Embryonic facial prominence (tissue), 1 donor: ENCODE data around the gene SLC7A4.
"Not testable (repeated sequence)": the region's sequence is repeated elsewhere in the genome, so short reads cannot be mapped to it uniquely, and the experiment has no call there.

ENCODE experiments used
- DNase-seq: peaks from one replicate; pipeline ENCODE4 v3.0.0-alpha.2; 2016; ENCODE audit errors: extremely low spot score

The SLC7A4 gene, protein sequence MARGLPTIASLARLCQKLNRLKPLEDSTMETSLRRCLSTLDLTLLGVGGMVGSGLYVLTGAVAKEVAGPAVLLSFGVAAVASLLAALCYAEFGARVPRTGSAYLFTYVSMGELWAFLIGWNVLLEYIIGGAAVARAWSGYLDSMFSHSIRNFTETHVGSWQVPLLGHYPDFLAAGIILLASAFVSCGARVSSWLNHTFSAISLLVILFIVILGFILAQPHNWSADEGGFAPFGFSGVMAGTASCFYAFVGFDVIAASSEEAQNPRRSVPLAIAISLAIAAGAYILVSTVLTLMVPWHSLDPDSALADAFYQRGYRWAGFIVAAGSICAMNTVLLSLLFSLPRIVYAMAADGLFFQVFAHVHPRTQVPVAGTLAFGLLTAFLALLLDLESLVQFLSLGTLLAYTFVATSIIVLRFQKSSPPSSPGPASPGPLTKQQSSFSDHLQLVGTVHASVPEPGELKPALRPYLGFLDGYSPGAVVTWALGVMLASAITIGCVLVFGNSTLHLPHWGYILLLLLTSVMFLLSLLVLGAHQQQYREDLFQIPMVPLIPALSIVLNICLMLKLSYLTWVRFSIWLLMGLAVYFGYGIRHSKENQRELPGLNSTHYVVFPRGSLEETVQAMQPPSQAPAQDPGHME

DNA sequence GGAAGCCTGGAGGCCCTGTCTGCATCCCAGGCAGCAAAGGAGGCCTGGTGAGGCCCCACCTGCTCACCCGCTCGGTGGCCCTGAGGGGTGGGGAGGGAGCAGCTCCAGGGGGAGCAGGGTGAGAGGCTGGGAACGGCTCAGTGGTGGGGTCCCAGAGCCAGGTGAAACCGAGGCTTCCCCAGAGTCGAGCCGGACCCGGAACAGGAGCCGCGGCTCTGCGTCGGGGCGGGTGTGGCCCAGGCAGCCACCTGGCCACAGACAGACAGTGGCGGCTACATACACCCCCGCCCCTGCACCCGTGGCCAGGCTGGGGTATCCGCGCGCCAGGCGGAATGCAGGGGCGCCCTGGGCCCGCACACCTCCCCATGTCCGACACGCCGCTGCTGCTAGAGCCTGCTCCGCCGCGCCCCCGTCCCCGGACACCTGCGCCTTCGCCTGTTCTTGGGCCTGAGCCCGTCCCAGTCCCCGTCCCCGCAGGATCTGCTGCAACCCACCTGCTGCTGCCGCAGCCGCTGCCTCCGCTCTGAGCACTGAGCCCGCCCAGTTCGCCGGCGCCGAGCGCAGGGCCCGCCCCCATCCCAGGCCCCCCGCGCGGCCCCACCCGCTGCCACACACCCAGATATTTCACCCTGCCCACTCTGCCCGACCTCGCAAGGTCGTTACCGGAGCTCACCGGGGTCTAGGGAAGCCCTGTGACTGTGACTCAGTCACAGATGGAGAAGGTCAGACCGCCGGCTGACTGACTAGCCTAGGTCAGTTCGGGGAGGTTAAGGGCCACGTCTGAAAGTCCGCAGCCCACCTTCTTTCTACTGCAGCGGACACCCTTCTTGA, at the start of gene SLC7A4:
SLC7A4 (minus strand) TSS at position 525 of the 831 bp plus-strand sequence. CDS start 749 bp downstream, outside the sequence.
- no peak for DNase-seq

DNA sequence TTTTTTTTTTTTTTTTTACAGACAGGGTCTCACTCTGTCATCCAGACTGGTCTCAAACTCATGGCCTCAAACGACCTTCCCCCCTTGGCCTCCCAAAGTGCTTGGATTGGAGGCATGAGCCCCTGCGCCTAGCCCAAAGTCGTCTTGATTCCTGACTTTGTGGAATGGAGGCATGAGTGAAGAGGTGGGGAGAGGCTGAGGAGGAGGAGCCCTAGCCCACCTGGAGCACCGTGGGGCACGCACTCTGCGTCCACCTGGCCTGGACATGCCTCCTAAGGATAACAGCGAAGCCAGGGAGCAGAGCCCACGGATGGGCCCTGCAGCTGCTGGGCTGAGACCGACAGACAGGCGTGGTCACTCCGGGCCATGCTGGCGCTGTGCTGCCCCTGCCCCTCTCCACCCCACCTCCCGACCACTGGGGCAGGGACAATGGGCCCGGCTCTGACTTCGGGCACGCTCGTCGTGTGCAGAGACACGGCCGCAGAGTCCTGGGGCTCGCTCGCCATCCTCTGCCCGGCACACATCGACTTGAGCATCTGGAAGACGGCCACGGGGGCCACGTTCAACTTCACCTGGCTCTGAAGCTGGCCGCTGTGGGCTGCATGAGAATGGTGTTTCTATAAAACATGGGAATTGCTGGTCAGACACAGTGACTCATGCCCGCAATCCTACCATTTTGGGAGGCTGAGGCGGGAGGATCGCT, 48.2 kb upstream of the SLC7A4 start:
- DNase-seq = no peak

- no peak for DNase-seq
These were observed 47.1 kb upstream of the SLC7A4 start for GRCh38 chr22:21079493-21079892.

- DNase-seq = no peak
These were observed 46.6 kb upstream of the SLC7A4 start for GRCh38 chr22:21078916-21079315.

DNA sequence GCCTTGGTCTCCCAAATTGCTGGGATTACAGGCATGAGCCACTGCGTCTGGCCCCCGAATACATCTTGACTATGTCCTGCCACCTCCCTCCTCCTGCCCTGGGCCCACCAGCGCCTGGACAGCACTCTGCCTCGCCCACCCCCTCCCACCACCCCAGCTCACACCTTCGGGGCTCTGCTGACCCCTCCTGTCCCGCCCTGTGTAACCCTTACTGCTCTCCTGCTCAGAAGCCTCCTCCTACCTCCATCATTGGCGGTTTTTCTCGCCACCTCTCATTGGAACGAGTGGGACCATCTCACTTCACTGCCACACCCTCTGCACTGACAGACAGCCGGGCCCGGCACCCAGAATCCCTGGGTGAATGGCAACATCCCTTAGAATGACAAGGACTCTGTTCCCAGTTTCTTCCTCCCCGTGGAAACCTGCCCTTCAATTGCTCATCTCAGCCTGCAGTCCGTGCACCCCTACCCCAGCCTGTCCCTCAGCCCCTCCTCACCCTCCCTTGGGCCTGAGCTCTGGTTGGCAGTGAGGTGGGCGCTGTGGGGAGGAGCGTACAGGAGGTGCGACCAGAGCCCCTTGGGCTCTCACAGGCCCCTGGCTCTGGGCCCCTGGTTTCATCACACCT, 45.6 kb upstream of the SLC7A4 start:
- no peak for DNase-seq

- no peak for DNase-seq
These were observed 44.7 kb upstream of the SLC7A4 start for GRCh38 chr22:21076912-21077625.

DNA sequence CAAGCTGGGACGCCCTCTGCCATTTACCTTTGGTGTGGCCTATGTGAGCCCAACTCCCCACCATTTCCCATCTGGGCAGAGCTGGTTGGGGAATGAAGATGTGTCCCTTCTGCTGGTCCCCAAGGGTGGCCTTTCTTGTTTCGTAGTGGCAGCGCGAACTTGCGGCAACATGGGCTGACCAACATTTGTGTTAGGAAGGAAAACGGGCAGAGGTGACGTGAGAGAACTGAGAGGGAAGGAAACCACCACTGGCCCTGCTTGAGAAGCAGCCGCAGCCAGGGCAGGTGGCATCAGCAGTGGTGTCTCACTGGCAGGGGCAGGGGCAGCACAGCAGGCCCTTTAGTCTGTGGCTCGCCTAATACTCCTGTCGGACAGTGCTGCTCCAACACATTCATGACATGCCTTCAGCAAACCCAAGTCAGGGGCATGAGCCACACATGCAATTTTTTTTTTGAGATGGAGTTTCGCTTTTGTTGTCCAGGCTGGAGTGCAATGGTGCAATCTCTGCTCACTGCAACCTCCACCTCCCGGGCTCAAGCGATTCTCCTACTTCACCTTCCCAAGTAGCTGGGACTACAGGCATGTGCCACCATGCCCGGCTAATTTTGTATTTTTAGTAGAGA, 43.3 kb upstream of the SLC7A4 start:
- DNase-seq = no peak

DNA sequence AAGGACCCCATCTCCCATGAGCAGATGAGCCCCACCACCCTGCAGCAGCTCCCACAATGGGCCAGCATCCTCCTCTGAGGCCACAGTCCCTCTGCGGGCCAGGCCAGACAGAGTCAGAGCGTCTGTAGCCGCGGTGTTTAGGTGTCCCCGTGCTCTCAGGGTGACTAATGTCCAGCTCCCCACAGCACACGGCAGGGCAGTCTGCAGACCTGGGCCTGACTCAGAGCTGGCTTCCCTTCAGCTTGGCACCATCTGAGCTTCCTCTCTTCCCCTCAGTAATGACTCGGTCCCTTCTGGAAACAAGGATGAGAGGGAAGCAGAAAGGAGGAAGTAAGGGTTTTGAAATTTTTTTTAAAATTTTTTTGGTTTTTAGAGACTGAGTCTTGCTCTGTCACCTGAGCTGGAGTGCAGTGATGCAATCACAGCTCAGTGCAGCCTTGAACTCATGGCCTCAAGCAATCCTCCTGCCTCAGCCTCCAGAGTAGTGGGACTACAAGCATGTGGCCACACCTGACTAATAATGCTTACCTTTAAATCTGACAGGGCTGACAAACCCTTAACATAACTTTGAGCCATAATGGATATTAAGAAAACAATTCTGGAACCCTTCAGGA, 41.8 kb upstream of the SLC7A4 start:
- no peak for DNase-seq

GRCh38 chr22:21073482-21073881, 41.1 kb upstream of the SLC7A4 start:
- DNase-seq = no peak

DNA sequence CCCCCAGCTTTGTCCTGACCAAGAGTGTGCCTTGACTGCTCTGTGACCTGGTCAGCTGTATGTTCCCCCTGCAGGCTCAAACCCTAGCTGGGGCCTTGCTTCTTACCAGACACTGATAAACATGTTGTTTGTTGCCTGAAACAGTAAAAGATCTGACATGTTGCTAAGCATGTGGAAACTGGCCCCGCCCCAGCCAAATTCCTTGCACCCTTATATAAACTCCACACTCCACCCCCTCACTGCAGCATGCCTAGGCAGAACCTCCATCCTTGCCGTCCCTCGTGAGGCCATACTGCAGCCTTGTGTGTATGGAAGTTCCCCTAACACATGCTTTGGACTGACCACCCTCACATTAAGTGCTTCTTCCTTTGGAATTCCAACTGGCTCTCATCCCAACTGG, 40.7 kb upstream of the SLC7A4 start:
- no peak for DNase-seq

- DNase-seq = not testable (repeated sequence)
These were observed 39.4 kb upstream of the SLC7A4 start for GRCh38 chr22:21071796-21072195.

GRCh38 chr22:21070690-21071615, 38.6 kb upstream of the SLC7A4 start:
- no peak for DNase-seq

- no peak for DNase-seq
These were observed 37.0 kb upstream of the SLC7A4 start for GRCh38 chr22:21069375-21069774.

DNA sequence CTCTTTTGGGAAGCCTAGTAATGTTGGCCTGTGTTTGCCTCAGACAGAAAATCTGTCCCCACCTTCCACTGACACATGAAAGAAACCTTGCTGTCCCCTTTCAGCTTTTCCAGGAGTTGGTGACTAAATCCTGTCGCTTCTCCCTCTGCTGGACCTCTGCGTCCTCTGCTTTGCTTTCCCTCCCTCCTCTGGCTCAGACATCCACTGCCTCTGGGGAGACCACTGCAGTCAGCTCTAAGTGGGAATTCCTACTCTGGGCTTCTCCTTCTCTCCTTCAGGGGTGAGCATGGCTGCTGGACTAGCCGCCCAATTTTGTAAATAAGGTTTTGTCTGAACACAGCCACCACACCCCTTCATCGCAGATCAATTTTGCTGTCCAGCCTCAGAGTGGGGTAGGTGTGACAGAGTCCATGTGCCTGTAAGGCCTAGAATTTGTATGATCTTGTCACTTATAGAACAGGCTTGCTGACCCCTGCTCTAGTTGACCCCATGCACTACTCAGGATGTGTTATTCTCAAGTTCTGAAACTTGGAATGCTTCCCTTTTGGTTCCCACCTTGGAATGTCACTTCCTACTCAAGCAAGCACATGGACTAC, 36.4 kb upstream of the SLC7A4 start:
- no peak for DNase-seq

GRCh38 chr22:21067901-21068680, 35.7 kb upstream of the SLC7A4 start:
- no peak for DNase-seq

DNA sequence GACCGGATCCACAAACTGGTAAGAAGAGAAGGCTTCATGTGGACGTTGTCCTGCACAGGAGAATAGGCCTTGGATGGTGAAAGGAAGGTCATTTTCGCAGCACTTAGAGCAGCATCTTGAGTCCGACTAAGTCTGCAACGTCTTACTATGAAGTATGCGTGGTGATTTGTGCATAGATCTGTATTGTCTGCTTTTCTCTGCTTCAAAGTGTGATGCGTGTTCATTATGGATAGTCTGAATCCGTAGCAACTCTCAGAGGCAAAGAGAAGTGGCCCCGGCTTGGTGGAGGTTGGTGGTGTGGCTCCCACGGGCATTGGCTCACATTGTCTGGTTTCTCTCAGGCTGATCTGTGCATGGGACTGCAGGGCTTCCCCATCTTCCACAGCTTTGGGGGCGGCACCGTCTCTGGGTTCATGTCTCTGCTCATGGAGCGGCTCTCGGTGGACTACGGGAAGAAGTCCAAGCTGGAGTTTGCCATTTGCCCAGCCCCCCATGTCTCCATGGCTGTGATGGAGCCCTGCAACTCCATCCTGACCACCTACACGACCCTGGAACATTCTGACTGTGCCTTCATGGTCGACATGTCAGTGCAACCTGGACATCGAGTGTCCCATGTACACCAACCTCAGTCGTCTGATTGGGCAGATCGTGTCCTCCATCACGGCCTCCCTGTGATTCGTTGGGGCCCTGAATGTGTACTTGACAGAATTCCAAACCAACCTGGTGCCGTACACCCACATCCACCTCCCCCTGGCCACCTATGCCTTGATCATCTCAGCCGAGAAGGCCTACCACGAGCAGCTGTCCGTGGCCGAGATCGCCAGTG, 34.9 kb upstream of the SLC7A4 start:
- DNase-seq = no peak
